GM12892 (cell line): ENCODE measurements around the gene PRELID3B.

Experiments used
- POLR2A ChIP-seq: IDR thresholded peaks from 2 replicates; pipeline ENCODE4 v1.6.1; 2011; ENCODE audit warnings: low read depth, low read length, control low read depth
- POLR2AphosphoS5 ChIP-seq: IDR thresholded peaks from 2 replicates; pipeline ENCODE4 v1.6.1; 2011; ENCODE audit warnings: low read depth, low read length, control low read depth
- TAF1 ChIP-seq: IDR thresholded peaks from 2 replicates; pipeline ENCODE4 v1.6.1; 2011; ENCODE audit warnings: low read depth, mild to moderate bottlenecking, control low read depth, low read length, borderline replicate concordance

GRCh38 chr20:59069026-59069425 lies 26.4 kb upstream of the PRELID3B start:
- no peak for TF ChIP-seq POLR2AphosphoS5
- TF ChIP-seq POLR2A, result no peak
- TF ChIP-seq TAF1, result no peak
